DMS79 (cell line): Measurements from ENCODE around the gene FBXW8.
"Not testable (repeated sequence)": the region's sequence is repeated elsewhere in the genome, so short reads cannot be mapped to it uniquely, and the experiment has no call there.

Experiments
- DNase-seq: peaks from one replicate; lab custom pipeline; 2025; lab: John Stamatoyannopoulos, UW

Gene FBXW8

GRCh38 chr12:117053597-117054201, 142.9 kb downstream of the FBXW8 start:
- no peak for DNase-seq

- DNase-seq = no peak
Measured at GRCh38 chr12:117054279-117054678, 143.5 kb downstream of the FBXW8 start.

- not testable (repeated sequence) for DNase-seq
Measured at GRCh38 chr12:117057626-117058025, 146.9 kb downstream of the FBXW8 start.

- no peak for DNase-seq
Measured at GRCh38 chr12:117058442-117059072, 147.8 kb downstream of the FBXW8 start.

GRCh38 chr12:117059156-117059555, 148.4 kb downstream of the FBXW8 start:
- DNase-seq = no peak

GRCh38 chr12:117060246-117060928, 149.6 kb downstream of the FBXW8 start:
- no peak for DNase-seq

- DNase-seq = no peak
Measured at GRCh38 chr12:117060929-117061305, 150.2 kb downstream of the FBXW8 start.

GRCh38 chr12:117061555-117062079, 150.9 kb downstream of the FBXW8 start:
- no peak for DNase-seq

GRCh38 chr12:117063162-117063911, 152.6 kb downstream of the FBXW8 start:
- DNase-seq = no peak

- no peak for DNase-seq
Measured at GRCh38 chr12:117064049-117064448, 153.3 kb downstream of the FBXW8 start.

GRCh38 chr12:117064596-117064995, 153.8 kb downstream of the FBXW8 start:
- DNase-seq = no peak

- DNase-seq = no peak
Measured at GRCh38 chr12:117067016-117067415, 156.3 kb downstream of the FBXW8 start.

- no peak for DNase-seq
Measured at GRCh38 chr12:117067638-117068037, 156.9 kb downstream of the FBXW8 start.

GRCh38 chr12:117068492-117068891, 157.7 kb downstream of the FBXW8 start:
- no peak for DNase-seq

GRCh38 chr12:117069101-117069797, 158.5 kb downstream of the FBXW8 start:
- no peak for DNase-seq

GRCh38 chr12:117069926-117070900, 159.5 kb downstream of the FBXW8 start:
- DNase-seq = no peak

GRCh38 chr12:117071009-117071408, 160.3 kb downstream of the FBXW8 start:
- no peak for DNase-seq

- DNase-seq = no peak
Measured at GRCh38 chr12:117072106-117072505, 161.4 kb downstream of the FBXW8 start.

GRCh38 chr12:117072736-117073490, 162.2 kb downstream of the FBXW8 start:
- DNase-seq = no peak

- no peak for DNase-seq
Measured at GRCh38 chr12:117073611-117074010, 162.9 kb downstream of the FBXW8 start.
